Lung (tissue), 12 donors: ENCODE data around the gene IMPACT. TPM values are rescaled to one million over a fixed set of nuclear protein-coding genes. Genes with fewer than 3 reads are reported as not detected.

Source experiments
- ATAC-seq: fragments of 200-7000 bp; cut with Tn5 transposase; one replicate; pipeline ENCODE4 v1.9.1; 2020; ENCODE audit warnings: moderate number of reproducible peaks; ENCODE audit not compliant: insufficient read depth, low FRiP score
- DNase-seq, 3 donors: peaks; one replicate each; pipeline ENCODE4 v3.0.0-alpha.2; 2013 to 2017
- H3K27ac ChIP-seq, 2 donors: one replicate each; pipeline ENCODE4 v1.5.1; 2013; ENCODE audit warnings: mild to moderate bottlenecking in 2 of 2, moderate library complexity in 2 of 2, control low read depth in 1 of 2, inconsistent platforms in 1 of 2, low read depth in 1 of 2, low read length in 1 of 2
- H3K27me3 ChIP-seq, 3 donors: one replicate each; pipeline ENCODE4 v1.5.1; 2013; ENCODE audit warnings: low read length in 2 of 3; ENCODE audit not compliant: control insufficient read depth in 3 of 3, insufficient read depth in 3 of 3
- H3K36me3 ChIP-seq, 4 donors: one replicate each; pipeline ENCODE4 v1.5.1; 2013; ENCODE audit warnings: low read length in 4 of 4, mild to moderate bottlenecking in 1 of 4, moderate library complexity in 1 of 4; ENCODE audit not compliant: control insufficient read depth in 4 of 4, insufficient read depth in 4 of 4
- H3K4me1 ChIP-seq, 5 donors: one replicate each; pipeline ENCODE4 v1.5.1; 2013; ENCODE audit warnings: low read length in 5 of 5, mild to moderate bottlenecking in 2 of 5, moderate library complexity in 1 of 5; ENCODE audit not compliant: control insufficient read depth in 5 of 5, insufficient read depth in 5 of 5
- H3K4me3 ChIP-seq: one replicate; pipeline ENCODE4 v1.5.1; 2013; ENCODE audit warnings: mild to moderate bottlenecking, control low read depth, moderate library complexity
- H3K9ac ChIP-seq, 2 donors: one replicate each; pipeline ENCODE4 v1.5.1; 2013; ENCODE audit warnings: low read length in 2 of 2, control low read depth in 1 of 2; ENCODE audit not compliant: insufficient read depth in 1 of 2
- H3K9me3 ChIP-seq, 4 donors: one replicate each; pipeline ENCODE4 v1.5.1; 2013; ENCODE audit warnings: low read length in 3 of 4, mild to moderate bottlenecking in 1 of 4, moderate library complexity in 1 of 4; ENCODE audit not compliant: control insufficient read depth in 4 of 4, insufficient read depth in 3 of 4
- CTCF ChIP-seq: IDR thresholded peaks from 2 replicates; pipeline ENCODE4 v1.5.1; 2012; ENCODE audit warnings: mild to moderate bottlenecking; ENCODE audit errors: control extremely low read depth, extremely low read depth
- WGBS, 2 donors: extraction: QIAGEN DNeasy Blood & Tissue Kit; methylation state at CpG; one replicate each; pipeline ENCODE4 v1.1.7; 2013; 5-methylcytosine and 5-hydroxymethylcytosine counted together
- polyA plus RNA-seq, 2 donors: library from polyadenylated mRNA; stranded (reverse); fragments of 200-250 nt; gene quantifications; one replicate each; pipeline ENCODE4 v1.2.1, GENCODE V29; 2013
- total RNA-seq, 2 donors: library from RNA; depleted of rRNA in 1 of 2; stranded (reverse); fragments of >200 nt in 1 of 2; gene quantifications; one replicate each; pipeline ENCODE4 v1.2.1, GENCODE V29; 2014 to 2021
- donor health status: control.
- donor health status: control.
- donor health status: Bipolar disorder and iron deficiency.
- donor health status: healthy.
- donor health status: DM: yes; HTN: yes; CAD: no.

The IMPACT gene
- total and polyA plus RNA-seq, 4 donors = 12.0 to 29.6 (median 25.0) TPM

GRCh38 chr18:24486684-24487083 is 60.2 kb downstream of the IMPACT start:
- Histone ChIP-seq H3K9ac (no peak overlapping the region), H3K36me3 (no peaks in the 10 kb centered on the region), H3K4me3 (no peak overlapping the region), H3K9me3 (no peaks in the 10 kb centered on the region), H3K4me1 (no peaks in the 10 kb centered on the region), H3K27ac (no peak overlapping the region), H3K27me3 (no peaks in the 10 kb centered on the region)
- ATAC-seq (no peak), DNase-seq (peak in 1 of 3 donors; percentile 5)
- 56 to 60% methylated on average over 9 of the region's 9 CpGs for WGBS, 2 donors
- TF ChIP-seq CTCF = no peak

GRCh38 chr18:24488824-24489493 is 62.5 kb downstream of the IMPACT start:
- peak in 2 of 3 donors; percentile 71 to 76 for DNase-seq
- TF ChIP-seq CTCF = peak; percentile 54
- H3K4me1 ChIP-seq = peaks cover 0 to 4% (median 0%) of the 10 kb centered on the region in 5 donors
- no peaks in the 10 kb centered on the region for H3K27me3 ChIP-seq
- H3K36me3 ChIP-seq = no peaks in the 10 kb centered on the region
- H3K9me3 ChIP-seq = no peaks in the 10 kb centered on the region
- H3K4me3 ChIP-seq = no peak overlapping the region
- no peak for ATAC-seq
- no peak overlapping the region for H3K9ac ChIP-seq
- 46 to 47% methylated on average over 7 of the region's 7 CpGs for WGBS, 2 donors
- no peak overlapping the region for H3K27ac ChIP-seq

DNA sequence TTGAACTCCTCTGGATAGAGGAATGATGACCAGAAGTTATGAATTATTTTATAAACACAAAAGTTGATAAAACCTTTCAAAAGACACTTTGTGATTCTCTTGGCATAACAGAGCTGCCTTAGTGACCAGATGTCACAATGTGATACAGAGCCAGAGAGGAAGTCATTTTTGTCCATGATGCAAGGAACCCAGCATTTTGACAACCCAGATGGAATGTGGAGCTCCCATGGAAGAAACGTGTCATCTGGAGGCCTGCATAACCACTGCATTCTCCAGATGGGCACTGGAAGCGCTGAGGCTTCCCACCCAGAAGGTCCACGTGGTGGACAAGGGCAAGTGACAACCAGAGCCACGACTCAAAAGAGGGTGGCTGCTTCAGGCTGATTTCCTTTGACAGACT is 64.1 kb downstream of the IMPACT start:
- TF ChIP-seq CTCF = no peak
- Histone ChIP-seq H3K4me1 (peaks cover 0 to 4% (median 0%) of the 10 kb centered on the region in 5 donors), H3K4me3 (no peak overlapping the region), H3K36me3 (no peaks in the 10 kb centered on the region), H3K27me3 (no peaks in the 10 kb centered on the region), H3K9me3 (peaks cover 0 to 2% (median 0%) of the 10 kb centered on the region in 4 donors), H3K9ac (no peak overlapping the region), H3K27ac (no peak overlapping the region)
- WGBS, 2 donors = 46 to 54% methylated on average over 4 of the region's 4 CpGs
- ATAC-seq (no peak), DNase-seq (peak; percentile 28 to 36 (median 31))
